ENCODE results near the gene CAMKK1.

The CAMKK1 gene

GRCh38 chr17:3896108-3896967 is 3.5 kb upstream of the CAMKK1 start:
- Histone ChIP-seq H3K36me3 (ENCODE audit: insufficient read depth, low read length) (no peaks in the 10 kb centered on the region), H3K4me3 (ENCODE audit: low read depth in 1 of 2, low read length in 2 of 2) (no peak overlapping the region), H3K4me1 (ENCODE audit: insufficient read depth, low read length) (peaks cover 22% of the 10 kb centered on the region), H2AFZ (ENCODE audit: low read depth, low read length) (no peak overlapping the region), H3K27ac (ENCODE audit: low read length) (no peak overlapping the region), H3K4me2 (ENCODE audit: insufficient read depth, low read length) (no peak overlapping the region), H3K27me3 (ENCODE audit: insufficient read depth, low read length, poor library complexity) (no peaks in the 10 kb centered on the region), H4K20me1 (ENCODE audit: insufficient read depth, low read length) (peaks cover 2% of the 10 kb centered on the region; the same call in 1 of the 2 replicates), H3K9me3 (ENCODE audit: insufficient read depth, low read length, severe bottlenecking) (no peaks in the 10 kb centered on the region), H3K9ac (ENCODE audit: low read depth, low read length) (no peak overlapping the region), H3K79me2 (ENCODE audit: insufficient read depth, low read length) (no peaks in the 10 kb centered on the region)
- ATAC-seq (ENCODE audit: insufficient read depth, low read depth) (no peak), DNase-seq (no peak)
- TF ChIP-seq CTCF (IDR thresholded peaks at IDR 0.05; ENCODE audit: borderline replicate concordance, extremely low read depth, low read length, poor library complexity, severe bottlenecking) (no peak), EZH2 (IDR thresholded peaks at IDR 0.05; ENCODE audit: borderline replicate concordance, low read depth, low read length, severe bottlenecking) (no peak)

- Histone ChIP-seq H4K20me1 (ENCODE audit: insufficient read depth, low read length) (peaks cover 11% of the 10 kb centered on the region; the same call in 1 of the 2 replicates), H3K9me3 (ENCODE audit: insufficient read depth, low read length, severe bottlenecking) (no peaks in the 10 kb centered on the region), H3K79me2 (ENCODE audit: insufficient read depth, low read length) (no peaks in the 10 kb centered on the region), H3K4me2 (ENCODE audit: insufficient read depth, low read length) (no peak overlapping the region), H3K27me3 (ENCODE audit: insufficient read depth, low read length, poor library complexity) (no peaks in the 10 kb centered on the region), H3K9ac (ENCODE audit: low read depth, low read length) (no peak overlapping the region), H2AFZ (ENCODE audit: low read depth, low read length) (no peak overlapping the region), H3K4me3 (ENCODE audit: low read depth in 1 of 2, low read length in 2 of 2) (no peak overlapping the region), H3K27ac (ENCODE audit: low read length) (no peak overlapping the region), H3K4me1 (ENCODE audit: insufficient read depth, low read length) (peaks cover 22% of the 10 kb centered on the region), H3K36me3 (ENCODE audit: insufficient read depth, low read length) (no peaks in the 10 kb centered on the region)
- no peak for DNase-seq
- no peak for TF ChIP-seq CTCF (IDR thresholded peaks at IDR 0.05; ENCODE audit: borderline replicate concordance, extremely low read depth, low read length, poor library complexity, severe bottlenecking)
- no peak for TF ChIP-seq EZH2 (IDR thresholded peaks at IDR 0.05; ENCODE audit: borderline replicate concordance, low read depth, low read length, severe bottlenecking)
- no peak for ATAC-seq (ENCODE audit: insufficient read depth, low read depth)
These were observed 2.5 kb upstream of the CAMKK1 start for GRCh38 chr17:3895354-3895753.

GRCh38 chr17:3894911-3895343 is 2.1 kb upstream of the CAMKK1 start:
- H2AFZ ChIP-seq (ENCODE audit: low read depth, low read length), result no peak overlapping the region
- DNase-seq, result no peak

More at GRCh38 chr17:3894911-3895343, 2.1 kb upstream of the CAMKK1 start:
- Histone ChIP-seq H3K4me2 (ENCODE audit: insufficient read depth, low read length) (no peak overlapping the region), H3K4me3 (ENCODE audit: low read depth in 1 of 2, low read length in 2 of 2) (no peak overlapping the region), H3K9ac (ENCODE audit: low read depth, low read length) (no peak overlapping the region), H3K36me3 (ENCODE audit: insufficient read depth, low read length) (no peaks in the 10 kb centered on the region), H3K27me3 (ENCODE audit: insufficient read depth, low read length, poor library complexity) (no peaks in the 10 kb centered on the region), H3K9me3 (ENCODE audit: insufficient read depth, low read length, severe bottlenecking) (no peaks in the 10 kb centered on the region), H4K20me1 (ENCODE audit: insufficient read depth, low read length) (peaks cover 11% of the 10 kb centered on the region; the same call in 1 of the 2 replicates), H3K4me1 (ENCODE audit: insufficient read depth, low read length) (peaks cover 22% of the 10 kb centered on the region), H3K79me2 (ENCODE audit: insufficient read depth, low read length) (no peaks in the 10 kb centered on the region), H3K27ac (ENCODE audit: low read length) (no peak overlapping the region)
- no peak for ATAC-seq (ENCODE audit: insufficient read depth, low read depth)
- TF ChIP-seq CTCF (IDR thresholded peaks at IDR 0.05; ENCODE audit: borderline replicate concordance, extremely low read depth, low read length, poor library complexity, severe bottlenecking) (no peak), EZH2 (IDR thresholded peaks at IDR 0.05; ENCODE audit: borderline replicate concordance, low read depth, low read length, severe bottlenecking) (no peak)

Data from DND-41 (cell line).